T-helper 1 cell (primary cell): ENCODE results near the gene CDKAL1.

Source experiments
- DNase-seq, 5 donors: peaks; one replicate each; pipeline ENCODE4 v3.0.0-alpha.2; 2012 to 2020

Gene CDKAL1

GRCh38 chr6:21158149-21158548 is 623.9 kb downstream of the CDKAL1 start:
- no peak for DNase-seq

- DNase-seq = no peak
Measured at GRCh38 chr6:21158873-21159272, 624.6 kb downstream of the CDKAL1 start.

- DNase-seq = no peak
Measured at GRCh38 chr6:21159465-21159864, 625.2 kb downstream of the CDKAL1 start.

GRCh38 chr6:21161707-21162106 is 627.5 kb downstream of the CDKAL1 start:
- DNase-seq = no peak

- no peak for DNase-seq
Measured at GRCh38 chr6:21163110-21163837, 629.0 kb downstream of the CDKAL1 start.

GRCh38 chr6:21163838-21164180 is 629.6 kb downstream of the CDKAL1 start:
- no peak for DNase-seq

GRCh38 chr6:21164768-21165326 is 630.6 kb downstream of the CDKAL1 start:
- DNase-seq = peak in 1 of 5 donors; percentile 49

- DNase-seq = no peak
Measured at GRCh38 chr6:21166754-21167153, 632.5 kb downstream of the CDKAL1 start.

- no peak for DNase-seq
Measured at GRCh38 chr6:21167790-21168189, 633.5 kb downstream of the CDKAL1 start.

GRCh38 chr6:21171801-21172200 is 637.5 kb downstream of the CDKAL1 start:
- DNase-seq = no peak

- no peak for DNase-seq
Measured at GRCh38 chr6:21173031-21173430, 638.8 kb downstream of the CDKAL1 start.

GRCh38 chr6:21173678-21174077 is 639.4 kb downstream of the CDKAL1 start:
- no peak for DNase-seq

- no peak for DNase-seq
Measured at GRCh38 chr6:21176197-21176596, 641.9 kb downstream of the CDKAL1 start.

GRCh38 chr6:21180155-21180554 is 645.9 kb downstream of the CDKAL1 start:
- peak in 1 of 5 donors; percentile 15 for DNase-seq

- no peak for DNase-seq
Measured at GRCh38 chr6:21180800-21181337, 646.6 kb downstream of the CDKAL1 start.

- DNase-seq = no peak
Measured at GRCh38 chr6:21181866-21182265, 647.6 kb downstream of the CDKAL1 start.

- DNase-seq = no peak
Measured at GRCh38 chr6:21182589-21182988, 648.3 kb downstream of the CDKAL1 start.

- DNase-seq = no peak
Measured at GRCh38 chr6:21185861-21186478, 651.7 kb downstream of the CDKAL1 start.

GRCh38 chr6:21186479-21187055 is 652.3 kb downstream of the CDKAL1 start:
- DNase-seq = no peak

GRCh38 chr6:21187485-21187884 is 653.2 kb downstream of the CDKAL1 start:
- no peak for DNase-seq

- no peak for DNase-seq
Measured at GRCh38 chr6:21188505-21189223, 654.4 kb downstream of the CDKAL1 start.

- no peak for DNase-seq
Measured at GRCh38 chr6:21189759-21190158, 655.5 kb downstream of the CDKAL1 start.

GRCh38 chr6:21190701-21191100 is 656.4 kb downstream of the CDKAL1 start:
- peak in 1 of 5 donors; percentile 4 for DNase-seq
